HG02759 (cell line): ENCODE results near the gene PPP1R9B.
A peak's percentile ranks its signal among the peaks of the same experiment; 100 is the strongest.

Source experiments
- ATAC-seq: cut with Tn5 transposase; IDR thresholded peaks from one replicate; pipeline ENCODE4 v1.9.1; 2021; ENCODE audit warnings: mild to moderate bottlenecking, moderate library complexity; ENCODE audit not compliant: unreplicated experiment

The PPP1R9B gene

GRCh38 chr17:50129353-50129727, 21.1 kb downstream of the PPP1R9B start:
- ATAC-seq, result no peak

GRCh38 chr17:50128441-50129352, 21.8 kb downstream of the PPP1R9B start:
- ATAC-seq, result no peak

DNA sequence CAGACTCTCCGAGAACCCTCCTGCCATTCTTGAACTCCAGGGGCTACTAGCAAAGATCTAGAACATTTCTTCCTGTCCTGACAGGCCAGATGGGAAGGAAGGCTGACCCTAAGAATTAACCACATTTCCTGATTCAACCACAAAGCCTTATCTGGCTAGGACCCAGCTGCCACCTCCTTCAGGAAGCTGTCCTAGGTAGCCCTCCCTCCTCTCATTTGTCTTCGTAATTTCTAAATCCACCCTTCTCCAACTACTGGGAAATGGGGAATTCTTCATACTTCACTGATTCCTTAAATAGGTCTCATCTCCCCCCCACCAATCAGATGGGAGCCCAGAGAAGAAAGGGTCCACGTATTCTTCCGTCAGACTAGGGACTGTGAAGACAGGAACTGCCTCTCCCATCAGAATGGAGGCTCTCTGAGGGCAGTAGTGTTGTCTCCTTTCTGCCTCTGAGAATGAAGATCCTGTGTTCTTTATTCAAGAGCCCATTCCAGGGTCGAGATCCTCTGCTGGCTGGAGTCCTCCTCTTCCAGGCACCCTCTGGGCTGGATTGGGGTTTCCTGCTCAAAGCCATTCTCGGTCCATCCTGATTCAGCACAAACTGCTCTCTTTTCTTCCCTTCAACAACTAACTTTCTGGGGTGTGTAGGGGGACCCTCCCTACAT, 22.6 kb downstream of the PPP1R9B start:
- no peak for ATAC-seq

GRCh38 chr17:50125420-50125997, 25.0 kb downstream of the PPP1R9B start:
- no peak for ATAC-seq

DNA sequence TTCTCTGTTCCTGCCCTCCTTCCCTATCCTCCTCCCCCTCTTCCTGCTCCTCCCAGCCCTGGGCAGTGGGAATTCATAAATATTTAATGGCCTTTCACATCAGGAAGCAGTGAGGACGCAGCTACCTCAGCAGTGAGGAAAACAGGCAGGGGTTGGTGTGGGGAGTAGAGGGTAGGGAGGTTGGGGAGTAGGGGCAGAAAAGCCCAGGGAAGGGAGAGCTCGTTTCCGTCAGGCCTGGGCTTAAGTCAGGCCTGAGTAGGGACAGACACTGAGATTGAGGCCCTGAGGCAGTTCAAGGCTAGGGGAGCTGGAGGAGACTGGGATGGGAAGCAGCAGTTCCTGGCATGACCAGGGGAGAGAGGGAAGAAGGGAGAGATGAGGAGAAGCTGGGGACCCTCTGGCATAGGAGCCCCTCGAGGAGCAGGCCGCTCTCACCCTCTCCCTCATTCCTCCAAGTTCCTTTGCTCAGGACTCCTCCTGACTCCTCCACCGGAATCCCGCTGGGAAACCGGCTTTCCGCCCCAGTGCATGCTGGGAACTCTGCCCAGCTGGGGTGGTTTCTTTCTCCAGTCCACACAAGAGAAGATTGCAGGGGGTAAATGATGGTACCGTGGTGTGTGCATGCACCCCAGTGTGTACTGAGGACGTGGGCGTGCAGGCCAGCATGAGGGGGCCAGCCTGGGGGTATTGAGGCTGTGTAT, 26.7 kb downstream of the PPP1R9B start:
- no peak for ATAC-seq

DNA sequence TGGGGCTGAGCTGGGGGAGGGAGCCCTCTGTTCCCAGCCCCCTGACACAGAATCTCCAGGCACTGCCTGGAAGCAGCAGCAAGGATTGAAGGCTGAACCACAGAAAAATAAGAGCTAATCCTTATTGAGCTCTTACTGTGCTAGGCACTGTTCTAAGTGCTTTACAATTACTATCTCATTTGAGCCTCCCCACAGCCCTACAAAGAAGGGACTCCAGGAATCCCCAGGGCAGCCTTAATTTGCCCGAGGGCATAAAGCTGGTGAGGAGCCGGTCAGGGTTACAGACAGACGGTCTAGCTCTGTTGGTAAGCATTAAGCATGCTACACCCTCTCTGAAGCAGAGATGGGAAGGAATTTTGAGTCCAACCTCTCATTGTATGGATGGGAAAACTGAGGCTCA, 27.5 kb downstream of the PPP1R9B start:
- ATAC-seq, result no peak

DNA sequence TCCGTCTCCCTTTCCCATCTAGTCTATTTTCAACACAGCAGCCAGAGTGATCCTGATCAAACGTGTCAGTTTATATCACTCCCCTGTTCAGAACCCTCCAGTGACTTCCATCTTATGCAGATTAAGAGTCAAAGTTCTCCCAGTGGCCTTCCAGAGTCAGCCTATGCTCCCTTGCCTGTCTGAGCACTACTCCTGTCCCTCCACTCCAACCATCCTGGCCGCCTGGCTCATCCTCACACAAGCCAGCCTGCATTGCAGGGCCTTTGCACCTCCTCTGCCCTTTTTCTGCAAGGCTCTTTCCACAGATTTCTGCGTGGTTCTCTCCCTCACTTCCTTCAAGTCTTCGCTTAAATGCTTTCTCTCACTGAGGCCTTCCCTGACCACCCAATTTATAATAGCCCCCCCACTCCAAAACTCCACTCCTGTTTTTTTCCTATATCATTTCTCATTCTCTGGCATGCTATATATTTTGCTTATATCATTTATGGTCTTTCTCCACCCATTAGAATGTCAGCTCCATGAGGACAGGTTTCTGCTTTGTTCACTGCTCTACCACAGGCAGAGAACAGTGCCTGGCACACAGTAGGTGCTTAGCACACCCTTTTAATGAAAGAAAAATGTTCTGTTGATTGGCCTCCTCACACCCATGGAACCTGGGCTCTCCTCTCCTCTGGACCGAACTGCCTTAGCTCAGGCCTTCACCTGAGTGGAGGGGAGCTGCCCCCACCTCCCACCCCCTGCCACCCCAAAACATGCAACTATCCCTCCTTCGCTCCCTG, 29.8 kb downstream of the PPP1R9B start:
- no peak for ATAC-seq

- no peak for ATAC-seq
Measured at GRCh38 chr17:50118828-50119218, 31.7 kb downstream of the PPP1R9B start.

DNA sequence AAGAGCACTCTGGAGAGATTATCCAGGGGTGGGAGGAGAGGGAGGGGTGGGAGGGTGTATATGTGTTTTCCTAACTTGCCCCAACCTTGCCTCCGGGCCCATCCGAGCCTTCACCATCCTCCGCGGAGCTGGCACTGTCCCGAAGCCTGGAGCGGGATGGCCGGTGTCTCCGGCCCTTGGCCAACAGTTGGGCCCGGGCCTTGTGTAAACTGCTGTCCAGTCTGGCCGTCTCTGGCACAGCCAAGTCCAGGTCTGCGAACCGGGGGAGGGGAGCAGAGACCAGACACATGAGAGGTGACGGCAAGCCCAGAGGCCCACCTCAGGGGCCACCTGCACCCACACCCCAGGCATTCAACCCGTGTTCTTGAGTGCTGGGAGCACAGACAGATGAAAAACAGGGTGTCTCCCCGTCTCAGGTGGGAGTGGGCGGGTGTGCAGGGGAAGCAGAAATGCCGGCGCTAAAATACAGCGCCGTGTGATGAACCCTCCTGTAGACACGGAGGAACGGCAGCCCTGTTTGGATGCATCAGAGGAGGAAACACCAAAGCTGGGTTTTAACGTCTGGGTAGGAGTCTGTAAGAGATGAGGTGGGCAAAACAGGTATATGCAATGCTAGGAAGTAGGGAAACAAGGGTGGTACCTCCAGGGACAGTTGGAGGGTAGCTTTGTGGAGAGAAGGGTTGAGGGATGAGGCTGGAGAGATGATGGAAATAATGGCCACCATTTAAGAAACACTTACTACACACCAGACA, 32.2 kb downstream of the PPP1R9B start:
- ATAC-seq, result no peak

GRCh38 chr17:50117202-50118051, 33.0 kb downstream of the PPP1R9B start:
- peak; percentile 70 for ATAC-seq

DNA sequence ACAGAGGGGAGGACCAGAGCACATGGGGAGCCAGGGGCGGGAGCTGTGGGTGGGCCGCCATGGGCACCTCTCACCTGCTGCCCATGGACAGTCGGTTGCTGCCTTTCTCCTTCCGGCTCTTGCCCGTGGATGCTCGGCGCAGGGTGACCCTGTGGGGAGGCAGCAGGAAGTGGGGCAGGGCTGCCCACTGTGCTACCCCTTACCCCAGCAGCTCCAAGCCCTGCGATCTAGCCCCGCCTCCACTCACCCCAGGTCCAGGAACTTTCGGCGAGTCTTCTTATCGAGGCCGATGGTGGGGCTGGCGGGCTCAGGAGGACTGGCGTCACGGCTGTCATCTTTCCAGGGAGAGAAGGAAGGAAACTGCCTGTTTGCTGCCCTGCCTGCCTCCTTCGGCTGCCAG, 34.7 kb downstream of the PPP1R9B start:
- ATAC-seq, result no peak

DNA sequence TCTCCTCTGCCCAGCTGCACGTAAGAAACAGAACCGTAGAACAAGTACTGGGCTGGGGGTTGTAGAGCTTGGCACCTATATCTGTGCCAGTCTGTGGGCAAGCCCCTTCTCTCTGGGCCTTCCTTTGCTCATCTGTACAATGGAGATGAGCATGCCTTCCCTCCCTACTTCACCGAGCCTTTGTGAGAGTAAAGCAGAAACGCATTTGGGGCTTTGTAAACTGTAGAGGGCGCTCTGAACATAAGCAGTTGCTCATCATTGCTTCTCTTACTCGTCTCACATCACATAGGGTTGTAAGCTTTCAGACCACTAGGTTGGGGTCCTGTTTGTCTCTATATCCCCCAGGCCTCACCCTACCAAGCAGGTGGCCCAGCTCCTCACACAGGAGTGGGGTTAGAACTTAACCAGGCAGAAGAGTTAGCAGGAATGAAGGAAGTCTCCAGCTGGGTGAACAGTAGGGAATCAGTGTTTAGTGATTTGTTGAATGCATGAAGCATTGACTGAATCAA, 35.6 kb downstream of the PPP1R9B start:
- no peak for ATAC-seq

GRCh38 chr17:50114401-50114800, 36.1 kb downstream of the PPP1R9B start:
- ATAC-seq, result no peak

- no peak for ATAC-seq
Measured at GRCh38 chr17:50113624-50114320, 36.7 kb downstream of the PPP1R9B start.

GRCh38 chr17:50112694-50113093, 37.8 kb downstream of the PPP1R9B start:
- ATAC-seq, result no peak

DNA sequence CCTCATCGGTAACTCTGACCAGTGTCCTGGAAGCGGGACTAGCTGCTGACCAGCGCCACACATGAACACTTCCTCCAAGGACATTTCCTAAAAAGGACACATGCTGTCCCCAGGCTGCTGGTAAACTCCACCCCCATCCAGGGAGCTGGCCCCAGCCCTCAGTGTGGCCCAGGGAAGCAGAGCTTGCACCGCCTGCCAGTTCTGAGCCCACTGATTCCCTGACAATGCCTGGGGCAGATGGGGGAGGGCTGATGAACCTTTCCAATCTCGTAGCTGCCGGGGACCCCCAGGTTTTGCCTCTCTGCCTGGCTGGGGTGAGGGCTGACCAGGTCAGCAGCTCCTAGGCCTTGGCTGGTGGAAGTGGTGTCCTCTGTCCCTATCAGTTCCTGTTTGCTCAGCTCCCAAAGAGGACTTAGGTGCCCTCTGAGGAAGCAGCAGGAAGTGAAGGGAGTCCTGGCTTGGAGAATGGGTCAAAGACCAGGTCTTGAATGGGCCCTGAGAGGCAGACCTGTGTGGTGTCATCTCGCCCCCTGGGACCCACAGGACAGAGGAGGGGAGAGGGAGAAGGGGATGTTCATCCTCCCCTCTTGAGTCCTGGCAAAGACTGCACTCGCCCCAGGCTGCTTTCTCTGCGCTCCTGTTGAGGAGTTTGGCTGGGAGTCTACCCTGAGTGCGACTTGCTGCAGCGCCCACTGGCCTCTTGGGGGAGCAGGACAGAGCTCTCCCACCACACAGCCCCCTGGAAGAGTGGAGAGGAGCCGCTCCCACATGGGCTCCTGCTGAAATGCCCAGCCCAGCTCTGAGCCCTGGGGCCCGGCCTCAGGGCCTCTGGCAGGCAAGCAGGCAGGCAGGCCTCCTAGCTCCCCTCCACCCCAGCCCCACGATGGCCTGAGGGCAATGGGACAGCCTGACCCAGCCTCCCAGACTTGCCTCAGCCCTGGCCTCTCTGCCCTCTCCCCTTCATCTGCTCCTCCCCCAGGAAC, 38.5 kb downstream of the PPP1R9B start:
- no peak for ATAC-seq
